ENCODE data around the gene RGS7.
"Not testable (repeated sequence)": the region's sequence is repeated elsewhere in the genome, so short reads cannot be mapped to it uniquely, and the experiment has no call there.

Gene RGS7

GRCh38 chr1:240888787-240889048, 468.3 kb downstream of the RGS7 start:
- DNase-seq: no peak

GRCh38 chr1:240888039-240888786, 468.8 kb downstream of the RGS7 start:
- no peak for DNase-seq

DNA sequence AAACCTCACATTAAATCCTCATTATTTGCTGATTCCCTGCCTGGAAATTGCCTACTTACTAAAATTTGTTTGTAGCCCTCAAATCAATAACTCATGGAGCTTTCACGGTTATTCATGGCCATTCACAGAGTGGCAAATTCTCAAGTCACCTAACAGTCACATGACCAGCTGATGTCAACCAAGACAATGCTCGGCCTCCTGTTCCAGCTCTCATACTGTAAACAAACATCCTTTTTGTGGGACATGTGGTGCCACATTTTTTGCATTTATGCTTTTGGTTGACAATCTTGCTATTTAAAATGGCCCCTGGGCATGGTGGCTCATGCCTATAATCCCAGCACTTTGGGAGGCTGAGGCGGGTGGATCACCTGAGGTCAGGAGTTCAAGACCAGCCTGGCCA, 473.5 kb downstream of the RGS7 start:
- no peak for DNase-seq

DNA sequence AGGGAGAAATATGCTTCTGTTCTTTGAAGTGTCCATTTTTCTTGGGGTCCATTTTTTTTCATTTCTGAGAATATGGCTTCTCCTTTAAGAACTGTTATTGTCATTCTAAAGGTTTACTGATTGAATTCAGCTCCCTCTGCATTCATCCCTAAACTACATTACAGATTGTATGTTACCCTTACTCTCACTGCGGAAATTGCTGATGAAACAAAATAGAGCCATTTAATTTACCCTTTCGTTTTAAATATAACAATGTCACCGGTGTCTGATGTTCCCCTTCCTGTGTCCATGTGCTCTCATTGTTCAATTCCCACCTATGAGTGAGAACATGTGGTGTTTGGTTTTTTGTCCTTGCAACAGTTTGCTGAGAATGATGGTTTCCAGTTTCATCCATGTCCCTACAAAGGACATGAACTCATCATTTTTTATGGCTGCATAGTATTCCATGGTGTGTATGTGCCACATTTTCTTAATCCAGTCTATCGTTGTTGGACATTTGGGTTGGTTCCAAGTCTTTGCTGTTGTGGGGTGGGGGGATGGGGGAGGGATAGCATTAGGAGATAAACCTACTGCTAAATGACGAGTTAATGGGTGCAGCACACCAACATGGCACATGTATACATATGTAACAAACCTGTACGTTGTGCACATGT, 474.2 kb downstream of the RGS7 start:
- not testable (repeated sequence) for DNase-seq

- no peak for DNase-seq
Measured at GRCh38 chr1:240878631-240879030, 478.4 kb downstream of the RGS7 start.

DNA sequence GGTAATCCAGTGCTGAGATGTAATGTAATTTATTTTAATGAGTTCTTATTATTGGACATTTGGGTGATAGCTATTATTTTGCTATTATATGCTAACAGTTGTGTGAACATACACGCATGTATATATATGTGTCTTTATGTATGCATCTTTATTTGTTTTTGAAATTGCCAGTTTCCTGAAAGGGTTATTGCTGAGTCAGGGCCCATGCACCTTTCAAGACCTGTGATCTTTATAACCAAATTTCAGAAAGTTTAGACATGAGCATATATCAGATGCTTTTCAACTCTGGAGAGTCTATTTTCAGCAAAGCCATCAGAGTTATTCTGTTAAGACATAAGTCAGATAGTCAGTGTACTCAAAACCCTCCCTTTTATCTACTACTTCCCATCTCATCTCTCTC, 479.4 kb downstream of the RGS7 start:
- DNase-seq: no peak

GRCh38 chr1:240876071-240876470, 480.9 kb downstream of the RGS7 start:
- DNase-seq: no peak

- DNase-seq: no peak
Measured at GRCh38 chr1:240869071-240869470, 487.9 kb downstream of the RGS7 start.

DNA sequence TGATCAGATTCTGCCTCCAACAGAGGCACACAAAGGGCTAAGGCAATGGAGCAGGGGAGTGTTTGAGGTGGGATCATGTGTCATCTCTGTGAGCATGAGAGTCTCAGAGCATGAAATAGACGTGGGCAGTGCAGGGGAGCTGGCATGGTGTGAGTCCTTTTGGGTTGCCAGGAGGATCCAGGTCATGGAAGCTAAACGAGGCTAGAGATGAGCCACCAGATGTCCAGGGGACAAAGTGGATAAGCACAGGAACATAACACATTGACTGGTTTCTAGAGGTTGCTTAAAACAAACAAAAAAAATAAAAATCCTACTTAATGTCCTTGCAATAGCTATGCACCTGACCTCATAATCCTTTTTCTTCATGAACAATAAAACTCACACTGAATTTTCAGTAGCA, 490.3 kb downstream of the RGS7 start:
- no peak for DNase-seq

- no peak for DNase-seq
Measured at GRCh38 chr1:240860023-240860422, 497.0 kb downstream of the RGS7 start.

- DNase-seq: no peak
Measured at GRCh38 chr1:240854367-240854766, 502.6 kb downstream of the RGS7 start.

- DNase-seq: no peak
Measured at GRCh38 chr1:240847325-240847724, 509.7 kb downstream of the RGS7 start.

- DNase-seq: no peak
Measured at GRCh38 chr1:240844486-240844885, 512.5 kb downstream of the RGS7 start.

- no peak for DNase-seq
Measured at GRCh38 chr1:240843798-240844197, 513.2 kb downstream of the RGS7 start.

DNA sequence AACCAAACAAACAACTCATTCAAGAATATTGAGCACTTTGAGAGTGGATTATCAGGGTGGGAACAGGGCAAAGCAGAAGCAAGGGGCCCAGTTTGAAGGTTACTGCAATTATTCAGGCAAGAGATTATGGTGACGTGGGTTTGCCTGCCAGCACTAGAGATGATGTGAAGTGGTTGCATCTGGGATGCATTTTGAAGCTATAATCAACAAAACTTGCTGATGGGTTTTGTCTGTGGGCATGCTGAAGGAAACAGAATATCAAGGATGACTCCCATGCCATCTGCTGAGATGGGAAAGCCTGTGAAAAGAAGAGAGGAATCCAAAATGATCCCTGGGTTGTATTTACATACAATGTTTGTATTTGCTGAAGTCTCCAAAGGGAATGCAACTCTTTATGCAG, 520.7 kb downstream of the RGS7 start:
- DNase-seq: no peak

- no peak for DNase-seq
Measured at GRCh38 chr1:240835291-240835690, 521.7 kb downstream of the RGS7 start.

- DNase-seq: no peak
Measured at GRCh38 chr1:240833075-240833474, 523.9 kb downstream of the RGS7 start.

GRCh38 chr1:240831922-240832321, 525.1 kb downstream of the RGS7 start:
- no peak for DNase-seq

- no peak for DNase-seq
Measured at GRCh38 chr1:240831191-240831631, 525.8 kb downstream of the RGS7 start.

GRCh38 chr1:240829487-240829886, 527.5 kb downstream of the RGS7 start:
- no peak for DNase-seq

DNA sequence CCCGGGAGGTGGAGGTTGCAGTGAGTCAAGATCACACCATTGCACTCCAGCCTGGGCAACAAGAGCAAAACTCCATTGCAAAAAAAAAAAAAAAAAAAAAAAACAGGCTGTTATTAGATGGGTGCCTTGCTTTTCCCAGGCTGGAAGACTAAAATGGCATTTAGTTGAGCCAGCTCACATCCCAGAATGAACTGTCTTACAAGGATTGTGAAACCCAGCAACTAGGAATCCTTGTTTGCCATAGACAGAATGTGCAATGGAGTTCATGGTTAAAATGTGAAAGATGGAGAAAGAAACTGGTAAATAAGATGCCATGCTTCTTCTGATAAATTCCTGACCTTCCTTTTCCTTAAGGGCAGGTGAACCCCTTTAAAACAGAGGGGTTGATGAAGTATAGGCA, 529.2 kb downstream of the RGS7 start:
- DNase-seq: no peak

DNA sequence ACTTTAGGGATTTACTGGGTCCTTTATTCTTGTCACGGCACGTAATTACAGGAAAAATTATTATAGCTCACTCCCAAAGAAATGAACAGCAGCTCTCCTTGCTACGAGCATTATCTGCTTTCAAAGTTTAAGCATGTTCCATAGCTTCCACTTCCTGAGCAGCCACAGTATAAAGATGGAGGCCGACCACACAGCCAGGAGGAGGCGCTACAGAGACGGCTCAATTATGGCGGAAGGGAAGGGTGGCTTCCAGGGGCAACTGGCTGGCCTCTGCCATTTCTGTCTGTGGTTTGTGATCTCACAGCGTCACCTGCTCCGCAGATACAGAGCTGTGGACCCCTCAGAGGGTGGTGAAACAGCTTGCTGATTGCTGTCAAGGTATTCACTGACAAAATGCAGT, 532.8 kb downstream of the RGS7 start:
- DNase-seq: no peak

GRCh38 chr1:240823357-240823756, 533.6 kb downstream of the RGS7 start:
- DNase-seq: no peak

GRCh38 chr1:240821925-240822324, 535.1 kb downstream of the RGS7 start:
- DNase-seq: no peak

GRCh38 chr1:240820816-240821215, 536.2 kb downstream of the RGS7 start:
- no peak for DNase-seq
